ENCODE measurements around the gene C1QB. TPM values are rescaled to one million over a fixed set of nuclear protein-coding genes. Genes with fewer than 3 reads are reported as not detected.

Gene C1QB
- total and polyA plus RNA-seq, 2 of the 8 experiments (the other 6 are each of a cell fraction or from before 2014, with no cell fraction given), result not detected

DNA sequence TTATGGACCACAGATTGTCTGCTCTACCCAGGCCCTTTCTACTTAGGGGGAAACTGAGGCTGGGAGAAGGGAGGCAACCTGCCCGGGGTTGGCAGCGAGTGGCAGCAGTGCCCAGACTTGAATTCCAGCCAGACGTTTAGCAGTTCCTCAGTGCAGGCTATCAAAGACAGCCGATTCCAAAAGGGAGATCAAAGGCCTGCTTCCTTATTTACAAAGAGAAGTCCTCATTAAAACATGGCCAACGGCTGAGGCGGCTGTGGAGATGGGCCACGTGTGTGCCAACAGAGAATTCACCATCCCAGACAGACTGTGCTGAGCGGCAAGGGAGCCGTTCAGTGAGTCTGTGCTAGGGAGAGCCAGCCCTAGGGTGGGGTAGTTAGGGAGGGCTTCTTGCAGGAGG is 27.7 kb downstream of the C1QB start:
- H3K27ac ChIP-seq (ENCODE audit: low read depth, low read length), result no peak overlapping the region
- ChIA-PET POLR2A (ENCODE audit: partially characterized antibody) (no interaction called here), CTCF (ENCODE audit: partially characterized antibody) (interaction anchor here (1.0 kb wide), 2 partner anchors 22 to 182 kb away, joined by 3 to 5 read pairs; no protein-coding TSS in a partner anchor)
- FAIRE-seq (no peak), DNase-seq (ENCODE audit: low read depth in 1 of 2, low spot score in 2 of 2) (no peak)
- peaks cover 12% of the 10 kb centered on the region; the same call in 1 of the 2 replicates for H3K23me2 ChIP-seq (ENCODE audit: low read depth, low read length)
- H2BK20ac ChIP-seq (ENCODE audit: low read length), result no peak overlapping the region
- no peak overlapping the region for H3K4ac ChIP-seq (replicated peaks; ENCODE audit: insufficient read length, low read depth, low read length)
- no peak overlapping the region for H2AFZ ChIP-seq (ENCODE audit: low read length)
- no peaks in the 10 kb centered on the region for H3K27me3 ChIP-seq (replicated peaks in 1 of 4; ENCODE audit: control insufficient read depth in 3 of 4, extremely low read depth in 1 of 4, insufficient read depth in 3 of 4, low read length in 3 of 4)
- no peaks in the 10 kb centered on the region for H3K9me3 ChIP-seq (ENCODE audit: insufficient read depth in 2 of 2, low read depth in 1 of 2, low read length in 1 of 2)
- H2BK12ac ChIP-seq (ENCODE audit: low read depth, low read length), result no peak overlapping the region
- H3K9ac ChIP-seq (replicated peaks in 1 of 4; ENCODE audit: extremely low read depth in 1 of 4, low read depth in 3 of 4, low read length in 3 of 4), result no peak overlapping the region
- peaks cover 0 to 11% of the 10 kb centered on the region in 2 experiments for H4K20me1 ChIP-seq (replicated peaks in 1 of 2; ENCODE audit: control insufficient read depth in 1 of 2, insufficient read depth in 2 of 2, low read length in 2 of 2)
- no peak overlapping the region for H3K56ac ChIP-seq (replicated peaks; ENCODE audit: insufficient read length, low read depth, low read length)
- no peak overlapping the region for H3K4me2 ChIP-seq (ENCODE audit: insufficient read depth in 1 of 2, low read depth in 2 of 2, low read length in 2 of 2)
- no peak overlapping the region for H3K4me3 ChIP-seq (ENCODE audit: extremely low read depth in 1 of 4, insufficient read depth in 2 of 4, low read depth in 3 of 4, low read length in 4 of 4)
- H3K23ac ChIP-seq (ENCODE audit: insufficient read length), result no peak overlapping the region
- H2BK5ac ChIP-seq (ENCODE audit: low read depth, low read length), result no peak overlapping the region
- no peak overlapping the region for H2BK120ac ChIP-seq (replicated peaks; ENCODE audit: low read depth, low read length)
- H2BK15ac ChIP-seq (ENCODE audit: low read length), result no peak overlapping the region
- H3K4me1 ChIP-seq (replicated peaks in 1 of 4; ENCODE audit: control insufficient read depth in 3 of 4, insufficient read depth in 4 of 4, low read length in 3 of 4), result peaks cover 0 to 10% (median 4%) of the 10 kb centered on the region in 4 experiments; a peak in 2 of 7 replicates
- H3K79me1 ChIP-seq (ENCODE audit: low read depth, low read length), result no peaks in the 10 kb centered on the region
- H3K14ac ChIP-seq (ENCODE audit: insufficient read length), result no peak overlapping the region
- H3K36me3 ChIP-seq (ENCODE audit: control insufficient read depth in 2 of 4, insufficient read depth in 4 of 4, low read length in 3 of 4), result no peaks in the 10 kb centered on the region
- H3K79me2 ChIP-seq (ENCODE audit: control insufficient read depth in 1 of 2, insufficient read depth in 2 of 2, low read length in 2 of 2), result no peaks in the 10 kb centered on the region; a peak in 1 of 4 replicates
- H2AK5ac ChIP-seq (ENCODE audit: low read depth, low read length), result no peak overlapping the region
- H4K5ac ChIP-seq (ENCODE audit: insufficient read length, low read depth, low read length), result no peak overlapping the region
- H4K8ac ChIP-seq (ENCODE audit: extremely low read depth, insufficient read depth, low read length), result peak overlapping the region; percentile 15; the same call in 1 of the 2 replicates
- 84% methylated on average over 9 of the region's 9 CpGs; no CpG with 5 or more reads in 1 of the 2 experiments for WGBS, 2 experiments (ENCODE audit: extremely low coverage in 1 of 2, insufficient coverage in 1 of 2, insufficient read length in 1 of 2, insufficient replicate concordance in 2 of 2, low coverage in 1 of 2, low lambda C conversion rate in 2 of 2, missing lambda C conversion rate in 1 of 2)
- H4K91ac ChIP-seq (replicated peaks; ENCODE audit: insufficient read length, low read length), result no peak overlapping the region
- H3K18ac ChIP-seq (ENCODE audit: extremely low read depth, low read length), result no peak overlapping the region
- TF ChIP-seq POU5F1 (IDR thresholded peaks at IDR 0.05; ENCODE audit: low read depth, low read length) (no peak), CREB1 (IDR thresholded peaks at IDR 0.05) (no peak), RBBP5 (IDR thresholded peaks at IDR 0.05; ENCODE audit: borderline replicate concordance, low read depth, low read length) (no peak), TEAD4 (IDR thresholded peaks at IDR 0.05; ENCODE audit: low read depth, low read length) (no peak), RFX5 (IDR thresholded peaks at IDR 0.05; ENCODE audit: borderline replicate concordance, low read depth, low read length) (no peak), CHD2 (IDR thresholded peaks at IDR 0.05; ENCODE audit: low read length) (no peak), TCF12 (IDR thresholded peaks at IDR 0.05; ENCODE audit: low read depth, low read length) (no peak), KDM4A (IDR thresholded peaks at IDR 0.05; ENCODE audit: low read depth, low read length, severe bottlenecking) (no peak), TAF1 (IDR thresholded peaks at IDR 0.05; ENCODE audit: low read depth, low read length) (no peak), CTBP2 (IDR thresholded peaks at IDR 0.05; ENCODE audit: borderline replicate concordance, insufficient read depth, insufficient read length, low read length) (no peak), CBX8 (IDR thresholded peaks at IDR 0.05; ENCODE audit: borderline replicate concordance, low read depth, low read length) (no peak)
- TF ChIP-seq, protein P1, sequence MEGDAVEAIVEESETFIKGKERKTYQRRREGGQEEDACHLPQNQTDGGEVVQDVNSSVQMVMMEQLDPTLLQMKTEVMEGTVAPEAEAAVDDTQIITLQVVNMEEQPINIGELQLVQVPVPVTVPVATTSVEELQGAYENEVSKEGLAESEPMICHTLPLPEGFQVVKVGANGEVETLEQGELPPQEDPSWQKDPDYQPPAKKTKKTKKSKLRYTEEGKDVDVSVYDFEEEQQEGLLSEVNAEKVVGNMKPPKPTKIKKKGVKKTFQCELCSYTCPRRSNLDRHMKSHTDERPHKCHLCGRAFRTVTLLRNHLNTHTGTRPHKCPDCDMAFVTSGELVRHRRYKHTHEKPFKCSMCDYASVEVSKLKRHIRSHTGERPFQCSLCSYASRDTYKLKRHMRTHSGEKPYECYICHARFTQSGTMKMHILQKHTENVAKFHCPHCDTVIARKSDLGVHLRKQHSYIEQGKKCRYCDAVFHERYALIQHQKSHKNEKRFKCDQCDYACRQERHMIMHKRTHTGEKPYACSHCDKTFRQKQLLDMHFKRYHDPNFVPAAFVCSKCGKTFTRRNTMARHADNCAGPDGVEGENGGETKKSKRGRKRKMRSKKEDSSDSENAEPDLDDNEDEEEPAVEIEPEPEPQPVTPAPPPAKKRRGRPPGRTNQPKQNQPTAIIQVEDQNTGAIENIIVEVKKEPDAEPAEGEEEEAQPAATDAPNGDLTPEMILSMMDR (IDR thresholded peaks at IDR 0.05; ENCODE audit: control extremely low read depth in 1 of 3, insufficient read depth in 1 of 3, low read depth in 1 of 3, low read length in 3 of 3), result no peak
